GM11168 (cell line): ENCODE data around the gene PER2.

Source experiments
- in situ Hi-C: fragments of 300-500 bp; cut with MboI; formaldehyde crosslinking; loops from one replicate; pipeline ENCODE4 v1.12.0; 2022; ENCODE audit warnings: low sequenced_read_pairs; ENCODE audit not compliant: unreplicated experiment

Gene PER2

DNA sequence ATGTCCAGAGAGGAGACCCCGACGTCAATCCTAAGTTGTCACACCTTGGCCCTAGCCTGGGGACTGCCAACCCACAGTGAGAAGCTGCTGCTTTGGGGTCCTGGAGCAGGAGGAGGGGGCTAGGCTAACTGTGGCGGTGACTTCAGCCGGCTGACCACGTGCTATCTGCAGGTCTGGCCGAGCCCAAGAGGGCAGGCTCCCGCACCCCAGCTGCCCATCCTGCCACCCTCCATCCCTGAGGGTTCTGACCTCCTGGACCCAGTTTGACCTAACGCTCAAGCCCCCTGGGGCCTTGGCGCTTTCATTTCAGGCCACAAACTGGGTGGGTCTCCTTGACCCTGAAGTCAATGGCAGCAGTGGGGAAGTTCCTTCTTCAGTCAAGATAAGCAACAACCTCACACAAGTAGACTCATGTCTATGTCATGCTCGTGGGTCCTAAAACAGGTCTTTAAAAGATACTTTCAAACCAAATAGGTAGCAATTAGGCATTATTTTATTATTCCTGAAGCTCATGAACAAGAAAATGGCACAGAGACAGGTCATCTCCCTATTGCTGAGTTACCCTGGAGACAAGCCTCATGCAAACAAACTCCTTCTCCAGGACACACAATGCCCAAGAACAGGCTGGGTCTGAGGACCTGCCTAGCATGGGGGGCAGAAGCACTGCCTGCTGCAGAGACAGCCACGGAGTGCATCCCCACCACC is 50.8 kb downstream of the PER2 start:
- in situ Hi-C loops = no loop called here

- in situ Hi-C loops = no loop called here
Measured at GRCh38 chr2:238236571-238236970, 51.8 kb downstream of the PER2 start.

GRCh38 chr2:238235856-238236255 is 52.6 kb downstream of the PER2 start:
- in situ Hi-C loops = no loop called here

DNA sequence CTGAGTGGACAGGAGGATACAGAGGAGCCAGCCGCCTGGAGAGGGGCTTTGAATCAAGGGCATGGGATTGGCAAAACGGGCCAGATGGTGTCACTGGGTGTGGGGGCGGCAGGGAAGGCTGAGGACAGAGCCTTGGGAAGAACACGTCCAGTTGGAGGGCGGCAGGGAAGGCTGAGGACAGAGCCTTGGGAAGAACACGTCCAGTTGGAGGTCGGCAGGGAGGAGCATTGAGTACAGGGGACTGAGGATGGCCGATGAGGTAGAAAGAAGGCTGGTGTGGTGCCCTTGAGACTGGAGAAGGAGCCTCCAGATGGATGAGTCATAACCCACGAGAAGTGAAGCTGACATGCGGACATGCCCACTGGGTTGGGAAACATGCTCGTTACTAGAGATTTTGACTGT is 53.1 kb downstream of the PER2 start:
- in situ Hi-C loops = no loop called here

DNA sequence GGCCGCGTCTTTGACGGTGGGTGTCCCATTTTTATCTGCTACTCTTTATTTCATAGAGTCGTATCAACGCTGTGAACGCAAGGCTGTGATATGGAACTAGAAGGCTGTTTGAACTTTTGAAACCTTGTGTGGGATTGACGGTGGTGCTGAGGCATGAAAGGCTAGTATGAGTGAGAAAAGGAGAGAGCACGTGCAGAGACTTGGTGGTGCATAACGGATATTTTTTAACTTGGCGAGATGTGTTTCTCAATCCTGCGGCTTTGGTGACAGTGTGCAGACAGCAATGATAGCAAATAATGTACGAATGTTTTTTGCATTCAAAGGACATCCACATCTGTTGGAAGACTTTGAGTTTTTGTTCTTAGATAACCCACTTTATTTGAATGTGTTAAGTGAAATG is 54.8 kb downstream of the PER2 start:
- in situ Hi-C loops = no loop called here

DNA sequence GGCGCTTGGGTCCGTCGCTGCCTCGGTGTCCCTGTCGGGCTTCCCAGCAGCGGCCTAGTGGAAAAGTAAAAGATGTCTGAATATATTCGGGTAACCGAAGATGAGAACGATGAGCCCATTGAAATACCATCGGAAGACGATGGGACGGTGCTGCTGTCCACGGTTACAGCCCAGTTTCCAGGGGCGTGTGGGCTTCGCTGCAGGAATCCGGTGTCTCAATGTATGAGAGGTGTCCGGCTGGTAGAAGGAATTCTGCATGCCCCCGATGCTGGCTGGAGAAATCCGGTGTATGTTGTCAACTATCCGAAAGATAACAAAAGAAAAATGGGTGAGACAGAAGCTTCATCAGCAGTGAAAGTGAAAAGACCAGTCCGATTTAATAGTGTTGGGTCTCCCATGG is 56.6 kb downstream of the PER2 start:
- in situ Hi-C loops = no loop called here

DNA sequence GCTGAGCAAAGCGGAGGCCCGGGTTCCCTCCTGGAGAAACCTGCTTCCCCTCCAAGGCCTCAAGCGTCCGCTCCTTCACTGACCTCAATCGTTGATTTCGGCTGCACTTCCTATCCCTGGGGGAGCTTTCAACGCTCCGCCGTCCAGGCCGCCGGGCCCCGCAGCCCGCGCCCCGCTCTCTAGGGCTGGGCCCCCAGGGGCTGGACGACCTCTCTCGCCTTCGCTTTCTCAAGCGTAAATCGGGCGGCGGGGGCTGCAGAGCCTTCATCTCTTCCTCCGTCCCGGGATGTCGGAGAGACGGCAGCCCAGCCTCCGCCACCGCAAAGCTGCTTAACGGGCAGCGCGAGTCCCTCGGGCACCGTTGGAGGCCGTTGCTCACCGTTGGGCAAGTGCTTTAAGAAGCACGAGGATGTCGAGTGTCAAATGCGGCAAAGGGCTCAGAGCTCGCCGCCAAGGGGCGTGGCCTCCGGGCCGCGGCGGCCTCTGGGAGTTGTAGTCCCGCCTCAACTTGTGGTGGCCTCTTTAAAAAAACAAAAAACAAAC is 57.1 kb downstream of the PER2 start:
- in situ Hi-C loops = no loop called here

DNA sequence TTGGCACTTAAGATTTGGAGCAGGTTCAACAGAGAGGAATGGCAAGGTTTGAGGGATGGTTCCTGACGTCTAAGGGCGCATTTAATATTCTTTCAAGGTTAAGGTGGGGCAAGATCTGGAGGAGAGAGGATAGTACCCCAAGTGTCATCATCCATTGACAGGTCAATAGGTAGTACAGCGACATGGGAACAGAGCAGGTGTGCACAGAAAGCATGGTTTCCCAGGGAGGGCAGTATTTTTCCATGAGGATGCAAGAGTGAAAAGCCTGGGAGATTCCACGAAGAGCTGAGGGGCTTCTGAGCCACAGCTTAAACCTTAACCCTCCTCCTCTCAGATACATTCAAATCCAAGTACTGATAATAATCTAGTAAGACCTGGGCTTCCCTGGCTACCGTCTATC is 57.7 kb downstream of the PER2 start:
- in situ Hi-C loops = no loop called here

DNA sequence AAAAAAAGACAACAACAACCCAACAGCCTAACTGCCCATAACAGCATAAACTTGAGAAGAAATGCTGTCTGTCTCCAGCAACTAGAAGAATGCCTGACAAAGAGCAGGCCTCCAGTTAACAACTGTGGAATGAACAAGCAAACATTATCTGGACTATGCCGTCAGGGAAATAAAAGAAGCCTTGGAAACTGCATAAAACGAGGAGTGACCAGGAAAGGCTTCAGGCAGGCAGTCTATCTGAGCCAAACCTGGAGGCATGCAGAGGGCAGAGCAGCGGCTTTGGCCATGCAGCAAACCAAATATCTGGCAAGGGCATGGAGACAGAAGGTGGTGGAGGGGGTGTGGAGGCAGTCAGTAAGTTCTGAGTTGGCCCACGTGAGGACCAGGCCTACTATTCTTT is 59.7 kb downstream of the PER2 start:
- in situ Hi-C loops = no loop called here

- in situ Hi-C loops = no loop called here
Measured at GRCh38 chr2:238227587-238228032, 60.8 kb downstream of the PER2 start.

DNA sequence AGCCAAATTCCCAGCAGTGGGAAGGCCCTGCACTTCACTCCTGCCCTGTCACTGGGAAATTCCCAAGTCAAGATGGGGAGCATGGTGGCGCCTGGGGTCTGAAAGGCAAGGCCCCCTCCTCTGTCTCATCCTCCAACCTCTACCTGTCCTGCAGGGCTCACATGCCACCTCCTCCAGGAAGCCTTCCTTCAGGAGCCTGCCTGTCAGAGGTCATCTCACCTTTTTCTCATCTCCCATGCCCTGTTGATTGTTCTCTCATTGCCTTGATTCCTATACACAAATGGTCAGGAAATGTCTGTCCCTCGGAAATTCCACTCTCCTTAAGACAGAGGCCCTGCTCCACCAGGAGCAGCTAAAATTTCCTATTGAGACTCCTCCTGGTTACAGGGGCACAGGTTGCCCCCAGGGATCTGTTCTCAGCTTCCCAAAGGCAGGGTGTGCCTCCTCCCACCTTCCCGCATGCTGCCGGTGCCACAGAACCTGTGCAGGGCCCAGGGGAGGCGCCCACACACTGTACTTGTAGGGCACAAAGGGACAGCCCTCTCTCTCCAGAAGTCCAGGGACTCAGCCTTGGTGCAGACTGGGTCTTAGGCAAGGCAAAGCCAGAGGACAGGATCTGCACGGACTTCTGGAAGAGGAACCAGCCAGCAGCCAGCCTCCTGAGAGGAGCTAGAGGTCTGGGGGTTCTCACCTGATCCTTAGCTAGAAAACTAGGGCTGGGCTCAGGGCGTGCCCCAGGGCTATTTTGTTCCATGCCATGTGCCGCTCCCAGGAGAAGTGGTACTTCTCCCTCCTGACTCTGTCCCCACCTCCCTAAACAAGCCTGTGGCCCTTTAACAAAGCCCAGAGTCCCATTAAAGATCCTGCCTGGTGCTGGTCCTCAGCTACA is 61.5 kb downstream of the PER2 start:
- in situ Hi-C loops = no loop called here

- in situ Hi-C loops = no loop called here
Measured at GRCh38 chr2:238225911-238226697, 62.3 kb downstream of the PER2 start.

DNA sequence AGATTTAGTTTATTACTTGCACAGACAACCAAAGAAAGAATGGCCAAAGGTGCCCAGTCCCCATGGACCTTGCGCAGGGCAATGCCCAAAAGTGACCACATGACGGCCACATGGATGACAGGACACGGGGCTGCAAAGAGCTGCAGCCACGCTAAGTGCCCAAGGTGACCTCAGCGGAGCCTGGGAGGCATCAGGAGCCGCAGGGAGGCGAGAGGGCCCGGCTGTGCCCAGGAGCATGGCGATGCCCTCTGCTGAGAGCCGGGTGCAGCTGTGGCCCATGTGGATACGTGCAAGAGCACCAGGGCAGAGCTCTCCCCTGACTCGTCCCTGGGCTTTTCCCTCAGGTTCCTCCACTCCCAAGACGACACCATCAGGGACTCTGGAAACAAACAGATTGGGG is 63.3 kb downstream of the PER2 start:
- in situ Hi-C loops = no loop called here

DNA sequence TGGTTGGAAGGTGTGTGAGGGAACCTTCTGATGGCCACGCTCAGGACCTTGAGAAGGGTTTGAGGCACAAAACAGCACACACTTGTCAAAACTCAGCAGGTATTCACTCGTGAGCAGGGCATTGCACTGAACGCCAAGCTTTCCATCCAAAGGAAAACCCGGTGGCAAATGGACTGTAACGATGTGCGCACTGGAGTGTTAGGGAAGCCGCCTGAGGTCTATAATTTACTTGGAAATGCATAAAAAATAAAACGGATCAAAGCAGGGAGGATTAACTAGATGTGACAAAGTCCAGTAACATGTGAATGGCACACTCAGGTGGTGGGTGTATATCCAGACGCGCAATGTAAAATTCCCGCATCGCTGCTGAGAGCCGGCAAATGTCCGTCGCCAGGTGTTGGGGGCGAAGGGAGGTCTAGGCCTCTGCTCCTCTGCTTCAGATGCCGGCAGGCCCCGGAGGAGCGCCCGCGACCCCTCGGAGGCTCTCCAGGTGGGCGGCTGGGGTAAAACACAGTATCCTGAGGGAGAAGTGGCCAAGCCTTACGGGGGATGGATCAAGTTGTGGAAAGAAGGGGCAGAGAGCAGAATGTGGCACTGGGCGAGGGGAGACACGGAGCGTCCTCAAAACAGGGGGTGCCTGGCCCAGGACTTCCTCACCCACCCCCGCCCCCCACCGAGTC is 63.9 kb downstream of the PER2 start:
- in situ Hi-C loops = no loop called here

DNA sequence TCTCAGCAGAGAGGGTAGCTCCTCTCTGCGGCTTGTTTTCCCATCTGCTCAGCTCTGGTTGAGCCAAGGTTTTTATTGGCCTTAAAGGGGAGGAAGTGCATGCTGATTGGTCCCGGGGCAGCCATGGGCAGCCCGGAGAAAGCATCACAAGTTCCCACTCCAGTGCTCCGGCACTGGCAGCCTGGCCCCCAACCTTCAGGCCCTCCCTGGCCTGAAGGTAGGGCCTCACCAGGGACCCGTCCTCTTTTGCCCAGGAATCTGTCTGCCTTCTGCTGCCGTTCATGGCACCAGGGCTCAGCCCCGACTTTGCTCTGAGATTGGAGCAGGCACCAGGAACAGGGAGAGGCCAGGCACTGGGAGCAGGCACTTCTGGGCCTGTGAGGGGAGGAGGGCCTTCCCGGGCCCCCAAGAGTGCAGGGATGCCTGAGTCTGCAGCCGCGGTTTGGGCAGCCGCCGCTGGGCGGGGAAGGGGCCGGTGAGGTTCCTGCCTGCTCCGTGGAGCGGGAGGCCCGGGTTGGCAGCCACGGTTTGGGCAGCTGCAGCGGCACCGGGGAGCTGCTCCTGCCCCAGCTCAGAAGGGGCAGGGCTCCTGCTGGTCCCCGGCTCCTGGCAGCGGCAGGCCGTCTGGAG is 67.4 kb downstream of the PER2 start:
- in situ Hi-C loops = no loop called here

GRCh38 chr2:238220274-238220891 is 68.0 kb downstream of the PER2 start:
- in situ Hi-C loops = no loop called here

GRCh38 chr2:238216651-238217184 is 71.7 kb downstream of the PER2 start:
- in situ Hi-C loops = no loop called here

DNA sequence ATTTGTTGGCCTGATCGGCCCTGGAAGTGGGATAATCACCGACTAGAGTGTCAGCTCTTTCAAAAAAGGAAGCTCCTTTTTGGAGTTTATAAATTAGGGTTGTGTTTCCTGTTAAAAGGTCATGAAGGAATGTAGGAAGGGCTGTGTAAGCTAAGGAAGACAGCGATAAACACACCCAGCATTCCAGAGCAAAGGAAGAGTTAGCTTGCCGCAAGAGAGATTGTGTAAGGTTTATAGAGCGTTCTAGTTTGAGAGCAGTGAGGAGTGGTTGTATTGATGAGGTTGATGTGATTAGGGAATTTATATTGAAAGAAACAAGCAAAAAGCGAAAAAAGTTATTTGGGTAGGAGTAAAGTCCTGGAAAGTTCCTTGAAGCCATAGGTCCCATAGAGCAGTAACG is 81.4 kb downstream of the PER2 start:
- in situ Hi-C loops = no loop called here
